ENCODE data around the gene STAT3.

DNA sequence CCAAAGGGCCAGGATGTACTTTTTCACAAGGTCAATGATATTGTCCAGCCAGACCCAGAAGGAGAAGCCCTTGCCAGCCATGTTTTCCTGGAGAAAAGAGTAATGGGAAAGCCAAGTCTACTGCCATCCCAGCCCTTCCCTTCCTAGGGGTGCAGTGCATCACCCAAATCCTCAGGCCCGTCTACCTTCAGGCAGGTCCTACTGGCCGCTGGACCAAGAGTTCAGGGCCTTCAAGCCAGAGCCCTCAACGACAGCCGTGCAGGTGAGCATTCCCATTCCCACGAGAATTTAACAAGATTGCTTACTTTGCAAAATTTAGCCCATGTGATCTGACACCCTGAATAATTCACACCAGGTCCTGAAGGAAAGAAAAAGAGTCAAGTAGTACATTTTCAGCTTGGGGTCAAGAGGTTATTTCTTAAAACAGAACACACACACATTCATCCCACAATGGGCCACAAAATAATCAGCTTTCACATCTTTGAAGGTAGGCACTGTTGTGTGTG, 64.9 kb downstream of the STAT3 start:
- TF ChIP-seq, protein P1, sequence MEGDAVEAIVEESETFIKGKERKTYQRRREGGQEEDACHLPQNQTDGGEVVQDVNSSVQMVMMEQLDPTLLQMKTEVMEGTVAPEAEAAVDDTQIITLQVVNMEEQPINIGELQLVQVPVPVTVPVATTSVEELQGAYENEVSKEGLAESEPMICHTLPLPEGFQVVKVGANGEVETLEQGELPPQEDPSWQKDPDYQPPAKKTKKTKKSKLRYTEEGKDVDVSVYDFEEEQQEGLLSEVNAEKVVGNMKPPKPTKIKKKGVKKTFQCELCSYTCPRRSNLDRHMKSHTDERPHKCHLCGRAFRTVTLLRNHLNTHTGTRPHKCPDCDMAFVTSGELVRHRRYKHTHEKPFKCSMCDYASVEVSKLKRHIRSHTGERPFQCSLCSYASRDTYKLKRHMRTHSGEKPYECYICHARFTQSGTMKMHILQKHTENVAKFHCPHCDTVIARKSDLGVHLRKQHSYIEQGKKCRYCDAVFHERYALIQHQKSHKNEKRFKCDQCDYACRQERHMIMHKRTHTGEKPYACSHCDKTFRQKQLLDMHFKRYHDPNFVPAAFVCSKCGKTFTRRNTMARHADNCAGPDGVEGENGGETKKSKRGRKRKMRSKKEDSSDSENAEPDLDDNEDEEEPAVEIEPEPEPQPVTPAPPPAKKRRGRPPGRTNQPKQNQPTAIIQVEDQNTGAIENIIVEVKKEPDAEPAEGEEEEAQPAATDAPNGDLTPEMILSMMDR (IDR thresholded peaks at IDR 0.05), result no peak
- TF ChIP-seq ZFX (IDR thresholded peaks at IDR 0.05; ENCODE audit: borderline replicate concordance), result no peak

Data from 22Rv1 (cell line).